CD14-positive monocyte (primary cell): ENCODE data around the gene LRP1. TPM values are rescaled to one million over a fixed set of nuclear protein-coding genes. Genes with fewer than 3 reads are reported as not detected.

Experiments
- DNase-seq, 3 donors: peaks; one replicate each; pipeline ENCODE4 v3.0.0-alpha.2; 2011 to 2022
- H2AFZ ChIP-seq: 2 replicates; pipeline ENCODE4 v1.6.0; 2012; ENCODE audit warnings: mild to moderate bottlenecking, low read depth, low read length, inconsistent platforms; ENCODE audit not compliant: insufficient read depth, poor library complexity, severe bottlenecking
- H3K27ac ChIP-seq, 2 donors: 1 replicate in 1 of 2; 2 replicates in 1 of 2; pipeline ENCODE4 v1.5.1; 2012 to 2013; ENCODE audit warnings: low read length in 2 of 2, control low read depth in 1 of 2, inconsistent platforms in 1 of 2, low read depth in 1 of 2, mild to moderate bottlenecking in 1 of 2
- H3K27me3 ChIP-seq, 2 donors: one replicate each; pipeline versions ENCODE4 v1.6.0 to v1.6.1; 2011 to 2013; ENCODE audit warnings: low read length in 2 of 2; ENCODE audit not compliant: control insufficient read depth in 2 of 2, insufficient read depth in 2 of 2
- H3K36me3 ChIP-seq, 2 donors: replicated peaks in 1 of 2; 1 replicate in 1 of 2; 2 replicates in 1 of 2; pipeline versions ENCODE4 v1.5.1 to v1.6.1; 2012 to 2013; ENCODE audit warnings: low read length in 2 of 2, control low read depth in 1 of 2, inconsistent platforms in 1 of 2, mild to moderate bottlenecking in 1 of 2; ENCODE audit not compliant: insufficient read depth in 2 of 2, control insufficient read depth in 1 of 2
- H3K4me1 ChIP-seq, 2 donors: 1 replicate in 1 of 2; 2 replicates in 1 of 2; pipeline versions ENCODE4 v1.5.1 to v1.6.1; 2012 to 2013; ENCODE audit warnings: low read length in 2 of 2, control low read depth in 1 of 2, inconsistent platforms in 1 of 2, mild to moderate bottlenecking in 1 of 2, moderate library complexity in 1 of 2; ENCODE audit not compliant: insufficient read depth in 2 of 2, control insufficient read depth in 1 of 2
- H3K4me2 ChIP-seq: replicated peaks from 2 replicates; pipeline ENCODE3; 2012; ENCODE audit warnings: low read length, moderate library complexity, mild to moderate bottlenecking; ENCODE audit not compliant: poor library complexity, severe bottlenecking; ENCODE audit errors: extremely low read depth
- H3K4me3 ChIP-seq, 3 experiments: fragments of 200-600 bp in 1 of 3; sonication (generic) in 1 of 3; replicated peaks in 1 of 3; 1 replicate in 2 of 3; 2 replicates in 1 of 3; pipeline ENCODE4 v1.5.1; 2011 to 2013; ENCODE audit warnings: low read length in 3 of 3, mild to moderate bottlenecking in 3 of 3, control low read depth in 2 of 3, low read depth in 2 of 3, inconsistent platforms in 1 of 3, moderate library complexity in 1 of 3
- H3K79me2 ChIP-seq: 2 replicates; pipeline ENCODE4 v1.6.0; 2012; ENCODE audit warnings: mild to moderate bottlenecking, control low read depth, inconsistent platforms, low read length, moderate library complexity; ENCODE audit not compliant: insufficient read depth
- H3K9ac ChIP-seq: 2 replicates; pipeline ENCODE4 v1.6.0; 2017; ENCODE audit warnings: low read length, mild to moderate bottlenecking; ENCODE audit not compliant: insufficient read depth, poor library complexity, severe bottlenecking
- H3K9me3 ChIP-seq, 2 donors: replicated peaks in 1 of 2; 1 replicate in 1 of 2; 2 replicates in 1 of 2; pipeline versions ENCODE4 v1.5.1 to v1.6.1; 2012 to 2013; ENCODE audit warnings: low read length in 2 of 2, control low read depth in 1 of 2; ENCODE audit not compliant: control insufficient read depth in 1 of 2, insufficient read depth in 1 of 2
- H4K20me1 ChIP-seq: 2 replicates; pipeline ENCODE4 v1.6.0; 2012; ENCODE audit warnings: mild to moderate bottlenecking, low read length, control low read depth, moderate library complexity; ENCODE audit not compliant: insufficient read depth
- H3K27ac Mint-ChIP-seq, 7 donors: one replicate each; pipeline ENCODE4 v1.8.0; 2020; ENCODE audit warnings: mild to moderate bottlenecking in 7 of 7, mixed read lengths in 7 of 7, moderate library complexity in 6 of 7, inconsistent platforms in 2 of 7
- H3K27me3 Mint-ChIP-seq, 3 donors: one replicate each; pipeline ENCODE4 v1.8.0; 2021 to 2022; ENCODE audit warnings: low read depth in 3 of 3, mild to moderate bottlenecking in 3 of 3, mixed read lengths in 3 of 3, moderate library complexity in 3 of 3, inconsistent platforms in 1 of 3
- H3K36me3 Mint-ChIP-seq, 2 donors: one replicate each; pipeline ENCODE4 v1.8.0; 2020; ENCODE audit warnings: mixed read lengths in 2 of 2, inconsistent platforms in 1 of 2, mild to moderate bottlenecking in 1 of 2
- H3K4me1 Mint-ChIP-seq: one replicate; pipeline ENCODE4 v1.8.0; 2020; ENCODE audit warnings: mild to moderate bottlenecking, mixed read lengths
- H3K4me3 Mint-ChIP-seq, 2 donors: one replicate each; pipeline ENCODE4 v1.8.0; 2020; ENCODE audit warnings: mild to moderate bottlenecking in 2 of 2, mixed read lengths in 2 of 2, moderate library complexity in 1 of 2
- H3K9me3 Mint-ChIP-seq, 7 donors: one replicate each; pipeline ENCODE4 v1.8.0; 2020 to 2022; ENCODE audit warnings: mixed read lengths in 7 of 7, mild to moderate bottlenecking in 6 of 7, moderate library complexity in 6 of 7, inconsistent platforms in 2 of 7
- WGBS: methylation state at CpG from one replicate; pipeline ENCODE4 v1.1.5; 2013; ENCODE audit warnings: missing lambda C conversion rate; ENCODE audit not compliant: insufficient coverage; 5-methylcytosine and 5-hydroxymethylcytosine counted together
- intact Hi-C, 2 donors: fragments of 100-400 bp; cut with micrococcal nuclease; formaldehyde crosslinking; loops; one replicate each; pipeline versions ENCODE4 v1.15.0 to v1.15.1; 2023
- polyA plus RNA-seq, 3 donors: library from polyadenylated mRNA; depleted of rRNA in 1 of 3; unstranded in 2 of 3; stranded (reverse) in 1 of 3; fragments of 300-500 nt in 2 of 3; fragments of >200 nt in 1 of 3; fragmentation: Illumina TruSeq in 2 of 3; gene quantifications; 1 replicate in 2 of 3; 2 replicates in 1 of 3; pipeline ENCODE4 v1.2.3, GENCODE V29; 2012 to 2021
- TF ChIP-seq, protein P1 (sequence below): fragments of 200-600 bp; IDR thresholded peaks from one replicate; pipeline ENCODE4 v1.8.0; 2022; ENCODE audit warnings: antibody characterized with exemption, mild to moderate bottlenecking

The LRP1 gene
- polyA plus RNA-seq, 3 donors = 5.5 to 246 (median 10.5) TPM

DNA sequence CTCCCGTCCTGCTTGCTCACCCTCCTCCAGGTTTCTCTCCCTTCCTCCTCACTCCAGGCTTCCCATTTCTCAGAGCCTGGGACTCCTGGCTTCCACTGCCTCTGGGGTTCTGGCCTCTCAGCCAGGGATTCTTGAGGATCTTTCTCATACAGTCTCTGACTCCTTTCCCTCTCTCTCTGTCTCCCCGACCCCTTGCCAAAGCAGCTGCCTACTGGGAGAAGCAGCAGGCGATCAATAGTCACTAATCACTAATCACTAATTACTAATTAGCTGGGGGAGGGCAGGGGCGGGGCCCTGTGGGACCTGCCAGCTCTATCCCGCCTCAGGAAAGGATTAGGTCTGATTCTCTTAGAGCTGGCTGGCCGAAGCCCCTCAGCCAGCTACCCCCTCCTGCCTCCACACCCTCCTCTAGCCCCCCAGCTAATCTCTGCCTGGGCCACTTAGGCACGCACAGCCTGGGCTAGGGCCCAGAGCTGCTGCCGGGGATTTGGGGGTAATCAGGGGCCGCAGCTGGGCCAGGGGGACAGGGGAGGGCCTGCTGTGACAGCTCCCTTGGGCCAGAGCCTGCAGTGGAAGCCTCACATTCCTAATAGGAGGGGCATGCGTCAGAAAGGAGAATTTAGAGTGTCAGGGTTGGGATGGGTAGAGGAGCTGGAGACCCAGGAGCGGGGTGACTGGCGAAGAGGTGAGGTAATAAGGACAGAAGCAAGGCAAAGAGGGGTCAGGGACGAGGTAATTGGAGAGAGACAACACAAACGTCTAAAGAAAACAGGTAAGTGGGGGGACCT lies 91.1 kb downstream of the LRP1 start:
- Mint-ChIP-seq H3K9me3 (peaks cover 0 to 32% (median 19%) of the 10 kb centered on the region in 7 donors), H3K4me3 (peak overlapping the region in 1 of 2 donors; percentile 80), H3K27ac (no peak overlapping the region), H3K27me3 (peaks cover 90 to 98% (median 93%) of the 10 kb centered on the region in 3 donors), H3K4me1 (peaks cover 33% of the 10 kb centered on the region), H3K36me3 (peaks cover 3 to 24% of the 10 kb centered on the region in 2 donors)
- TF ChIP-seq, protein P1, sequence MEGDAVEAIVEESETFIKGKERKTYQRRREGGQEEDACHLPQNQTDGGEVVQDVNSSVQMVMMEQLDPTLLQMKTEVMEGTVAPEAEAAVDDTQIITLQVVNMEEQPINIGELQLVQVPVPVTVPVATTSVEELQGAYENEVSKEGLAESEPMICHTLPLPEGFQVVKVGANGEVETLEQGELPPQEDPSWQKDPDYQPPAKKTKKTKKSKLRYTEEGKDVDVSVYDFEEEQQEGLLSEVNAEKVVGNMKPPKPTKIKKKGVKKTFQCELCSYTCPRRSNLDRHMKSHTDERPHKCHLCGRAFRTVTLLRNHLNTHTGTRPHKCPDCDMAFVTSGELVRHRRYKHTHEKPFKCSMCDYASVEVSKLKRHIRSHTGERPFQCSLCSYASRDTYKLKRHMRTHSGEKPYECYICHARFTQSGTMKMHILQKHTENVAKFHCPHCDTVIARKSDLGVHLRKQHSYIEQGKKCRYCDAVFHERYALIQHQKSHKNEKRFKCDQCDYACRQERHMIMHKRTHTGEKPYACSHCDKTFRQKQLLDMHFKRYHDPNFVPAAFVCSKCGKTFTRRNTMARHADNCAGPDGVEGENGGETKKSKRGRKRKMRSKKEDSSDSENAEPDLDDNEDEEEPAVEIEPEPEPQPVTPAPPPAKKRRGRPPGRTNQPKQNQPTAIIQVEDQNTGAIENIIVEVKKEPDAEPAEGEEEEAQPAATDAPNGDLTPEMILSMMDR = no peak
- intact Hi-C loops = no loop called here
- H3K79me2 ChIP-seq = no peaks in the 10 kb centered on the region
- no peak overlapping the region for H2AFZ ChIP-seq
- H3K9ac ChIP-seq = no peak overlapping the region
- H3K27ac ChIP-seq = no peak overlapping the region
- peaks cover 0 to 53% of the 10 kb centered on the region in 2 donors for H3K9me3 ChIP-seq
- H3K27me3 ChIP-seq = peaks cover 92 to 96% of the 10 kb centered on the region in 2 donors
- peaks cover 18% of the 10 kb centered on the region for H4K20me1 ChIP-seq
- H3K36me3 ChIP-seq = no peaks in the 10 kb centered on the region
- WGBS = 37% methylated on average over 11 of the region's 14 CpGs
- H3K4me3 ChIP-seq = no peak overlapping the region
- H3K4me2 ChIP-seq = no peak overlapping the region
- DNase-seq = no peak
- peaks cover 14 to 23% of the 10 kb centered on the region in 2 donors for H3K4me1 ChIP-seq

DNA sequence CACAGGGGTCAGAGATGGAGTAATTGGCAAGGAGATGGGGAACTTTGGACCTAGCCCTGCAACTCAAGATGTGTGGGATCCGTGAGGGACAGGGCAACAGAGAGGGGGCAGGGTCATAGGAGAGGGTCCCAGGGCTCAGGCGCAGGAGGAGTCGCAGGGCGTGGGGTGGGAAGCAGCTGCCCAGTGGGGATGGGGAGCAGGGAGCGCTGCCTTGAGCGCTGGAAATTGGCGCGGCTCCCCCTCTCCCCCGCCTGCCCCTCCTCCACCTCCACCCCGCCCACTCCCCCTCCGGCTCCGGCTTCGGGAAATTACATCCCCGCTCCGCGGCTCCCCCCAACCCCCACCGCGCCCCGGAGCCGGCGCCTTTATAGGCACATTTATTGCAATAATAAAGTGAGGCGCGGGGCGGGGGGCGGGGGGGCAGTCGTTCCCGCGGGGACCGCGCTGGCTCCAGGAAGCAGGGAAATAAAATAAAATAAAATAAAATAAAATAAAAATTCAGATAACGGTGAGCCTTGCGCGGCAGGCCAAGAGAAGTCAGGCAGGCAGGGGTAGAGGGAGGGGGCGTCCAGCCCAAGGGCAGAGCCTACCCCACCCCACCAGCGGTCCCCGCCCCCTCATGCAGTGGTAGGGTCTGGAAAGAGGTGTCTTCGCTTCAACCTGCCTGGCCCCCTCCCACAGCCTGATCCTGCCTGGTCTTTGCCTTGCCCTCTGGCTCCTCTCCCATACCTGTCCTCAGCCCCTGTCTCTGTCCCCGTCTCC lies 91.9 kb downstream of the LRP1 start:
- Histone ChIP-seq H3K4me2 (no peak overlapping the region), H3K9ac (no peak overlapping the region), H3K36me3 (no peaks in the 10 kb centered on the region), H3K27me3 (peaks cover 89 to 95% of the 10 kb centered on the region in 2 donors), H3K4me1 (peaks cover 17 to 30% of the 10 kb centered on the region in 2 donors), H3K9me3 (peaks cover 0 to 55% of the 10 kb centered on the region in 2 donors), H4K20me1 (peaks cover 11% of the 10 kb centered on the region), H3K79me2 (no peaks in the 10 kb centered on the region), H3K4me3 (no peak overlapping the region), H3K27ac (no peak overlapping the region), H2AFZ (no peak overlapping the region)
- Mint-ChIP-seq H3K4me1 (peaks cover 38% of the 10 kb centered on the region), H3K9me3 (peaks cover 0 to 30% (median 17%) of the 10 kb centered on the region in 7 donors), H3K36me3 (peaks cover 3 to 26% of the 10 kb centered on the region in 2 donors), H3K4me3 (peak overlapping the region in 1 of 2 donors; percentile 80), H3K27ac (no peak overlapping the region), H3K27me3 (peaks cover 90 to 98% (median 92%) of the 10 kb centered on the region in 3 donors)
- WGBS = 28% methylated on average over 2 of the region's 38 CpGs
- TF ChIP-seq, protein P1 = no peak
- intact Hi-C loops = no loop called here
- DNase-seq = no peak
